Stimulated activated CD8-positive, alpha-beta memory T cell treated with anti-CD3 and anti-CD28 coated beads, Interleukin-2, amount 100 ng/mL, for 1 hour (primary cell): ENCODE data around the gene POC1A.
"Not testable (repeated sequence)": the region's sequence is repeated elsewhere in the genome, so short reads cannot be mapped to it uniquely, and the experiment has no call there.

Experiments
- DNase-seq, 2 donors: peaks; one replicate each; pipeline ENCODE4 v3.0.0-alpha.2; 2020; ENCODE audit warnings: low read depth in 2 of 2

The POC1A gene

DNA sequence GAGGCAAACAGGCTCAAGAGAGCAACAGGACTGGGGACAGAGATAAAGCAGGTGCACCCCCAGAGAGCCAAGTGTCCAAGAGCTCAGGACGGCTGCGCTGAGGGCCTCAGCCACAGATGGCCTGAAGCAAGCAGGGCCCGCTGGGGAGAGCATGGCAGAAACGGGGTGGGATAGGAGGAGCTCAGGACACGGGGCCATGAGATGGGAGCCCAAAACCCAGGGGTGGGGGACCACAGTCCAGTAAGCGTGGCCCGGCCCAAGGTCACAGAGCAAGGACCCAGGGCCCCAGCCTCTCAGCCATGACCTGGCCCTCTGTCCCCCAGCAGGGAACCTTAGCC is 107.4 kb downstream of the POC1A start:
- DNase-seq: no peak

DNA sequence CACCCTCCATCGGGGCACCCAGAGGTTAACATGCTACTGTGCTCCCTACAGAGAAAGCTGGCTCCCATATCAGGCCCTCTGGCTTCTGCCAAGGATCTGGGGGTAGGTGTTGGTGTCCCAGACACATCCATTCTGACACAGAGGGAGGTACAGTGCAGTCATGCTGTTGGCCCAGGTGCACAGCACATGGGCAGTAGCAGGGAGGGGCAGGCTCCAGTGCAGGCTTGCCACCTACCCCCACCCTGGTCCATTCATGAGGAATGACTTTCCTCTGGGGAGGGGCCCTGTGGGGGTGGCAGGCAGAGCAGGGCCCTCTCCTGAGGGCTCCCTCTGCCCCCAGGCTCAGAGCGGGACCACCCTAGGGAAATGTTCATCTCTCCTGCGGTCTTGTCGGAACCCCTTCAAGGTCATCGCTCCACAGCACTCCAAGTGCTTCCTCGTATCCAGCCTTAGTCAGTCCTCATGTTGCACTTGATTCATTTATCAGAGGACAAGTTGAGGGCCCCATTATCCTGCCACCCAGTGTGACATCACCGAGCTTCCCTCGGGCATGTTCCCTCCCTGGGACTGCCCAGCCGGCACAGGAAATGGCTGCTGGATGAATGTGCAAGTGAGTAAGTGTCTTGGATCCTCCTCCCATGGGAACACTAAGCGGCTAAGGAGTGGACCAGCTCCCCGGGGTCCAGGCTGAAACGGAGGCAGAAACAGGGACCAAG is 107.9 kb downstream of the POC1A start:
- no peak for DNase-seq

DNA sequence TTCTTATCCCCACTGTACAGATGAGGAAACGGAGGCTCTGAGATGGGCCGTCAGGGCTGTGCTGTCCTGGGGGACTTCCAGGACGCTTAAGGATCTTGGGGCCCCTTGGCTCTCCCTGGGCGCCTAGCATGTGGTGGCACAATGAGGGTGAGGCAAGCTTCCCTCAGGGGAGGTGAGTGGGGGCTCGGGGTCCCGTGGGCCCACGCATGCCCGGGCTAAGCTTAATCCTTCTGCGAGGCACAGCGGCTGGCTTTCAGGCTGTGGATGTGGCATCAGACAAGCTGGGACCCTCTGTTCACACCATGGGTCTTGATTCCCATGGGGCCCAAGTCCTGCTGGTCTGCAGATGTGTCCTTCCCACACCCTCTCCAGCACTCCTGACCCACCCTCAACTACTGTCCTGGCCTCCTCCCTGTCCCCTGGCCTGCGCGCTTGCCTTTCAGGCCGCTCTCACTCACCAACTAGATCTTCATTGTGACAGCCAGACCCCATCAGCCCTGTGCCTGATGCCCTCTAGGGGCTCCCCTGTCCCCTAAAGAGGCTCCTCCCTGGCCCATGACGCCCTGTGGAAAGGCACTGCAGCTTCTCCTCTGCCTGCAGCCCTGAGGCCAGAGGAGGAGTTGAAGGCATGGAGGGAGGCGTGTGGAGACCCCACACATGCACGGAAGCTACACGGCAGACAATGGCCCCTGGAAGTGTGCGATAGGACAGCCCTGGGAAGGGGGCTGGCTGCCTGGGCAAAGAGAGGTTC is 109.2 kb downstream of the POC1A start:
- no peak for DNase-seq

DNA sequence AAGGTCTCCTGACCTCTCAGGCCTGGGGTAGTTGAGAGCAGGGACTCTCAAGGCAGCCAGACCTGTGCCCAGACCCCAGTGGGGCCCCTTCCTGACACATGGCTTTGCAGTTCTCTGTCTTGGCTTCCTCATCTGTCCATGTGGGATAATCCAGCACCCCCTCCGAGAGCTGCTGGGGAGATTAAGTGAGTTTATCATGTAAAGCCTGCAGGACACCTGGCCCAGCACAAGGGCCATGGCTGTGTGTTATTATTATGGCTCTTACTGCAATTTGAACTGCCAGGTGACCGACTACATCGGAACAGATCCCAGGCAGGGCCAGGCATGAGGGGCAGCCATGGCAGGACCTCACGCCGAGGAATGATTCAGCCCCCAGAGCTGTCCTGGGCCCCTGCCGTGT is 110.5 kb downstream of the POC1A start:
- no peak for DNase-seq

DNA sequence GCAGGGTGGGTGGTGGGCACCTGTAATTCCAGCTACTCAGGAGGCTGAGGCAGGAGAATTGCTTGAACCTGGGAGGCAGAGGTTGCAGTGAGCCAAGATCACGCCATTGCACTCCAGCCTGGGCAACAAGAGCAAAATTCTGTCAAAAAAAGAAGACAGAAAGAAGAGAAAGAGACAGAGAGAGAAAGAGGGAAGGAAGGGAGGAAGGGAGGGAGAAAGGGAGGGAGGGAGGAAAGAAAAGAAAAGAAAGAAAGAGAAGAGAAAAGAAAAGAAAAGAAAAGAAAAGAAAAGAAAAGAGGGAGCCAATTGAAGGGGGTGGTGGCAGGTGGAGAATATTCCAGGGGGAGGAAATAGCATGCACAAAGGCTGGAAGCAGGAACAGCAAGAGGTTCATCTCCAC is 111.2 kb downstream of the POC1A start:
- not testable (repeated sequence) for DNase-seq

DNA sequence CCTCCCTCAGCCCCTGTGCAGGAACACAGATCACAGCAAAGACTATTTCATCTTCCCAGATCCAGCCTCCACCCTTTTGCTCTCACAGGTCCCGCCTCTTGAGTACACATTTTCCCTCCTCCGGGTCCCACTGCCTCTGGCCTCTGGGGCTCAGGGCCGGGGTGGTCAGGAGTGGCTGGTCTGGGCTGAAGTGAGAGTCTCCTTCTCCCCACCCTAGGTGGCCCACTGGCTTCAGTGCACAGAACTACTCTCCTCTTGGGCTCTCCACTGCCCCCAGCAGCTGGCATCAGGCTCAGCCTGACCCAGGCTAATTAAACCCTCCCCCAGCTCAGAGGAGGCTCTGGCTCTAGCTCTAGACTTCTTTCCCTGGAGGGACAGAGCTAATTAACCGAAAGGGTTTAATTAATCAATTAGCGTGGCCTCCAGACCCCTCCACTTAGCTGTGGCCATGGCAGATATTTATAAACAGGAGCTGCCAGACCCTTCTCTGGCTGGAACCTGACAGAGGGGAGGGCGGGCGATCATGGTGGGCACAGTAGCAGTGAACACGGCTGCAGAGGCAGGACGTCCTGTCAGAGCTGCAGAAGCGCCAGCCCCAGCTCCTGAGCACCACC is 113.0 kb downstream of the POC1A start:
- no peak for DNase-seq

DNA sequence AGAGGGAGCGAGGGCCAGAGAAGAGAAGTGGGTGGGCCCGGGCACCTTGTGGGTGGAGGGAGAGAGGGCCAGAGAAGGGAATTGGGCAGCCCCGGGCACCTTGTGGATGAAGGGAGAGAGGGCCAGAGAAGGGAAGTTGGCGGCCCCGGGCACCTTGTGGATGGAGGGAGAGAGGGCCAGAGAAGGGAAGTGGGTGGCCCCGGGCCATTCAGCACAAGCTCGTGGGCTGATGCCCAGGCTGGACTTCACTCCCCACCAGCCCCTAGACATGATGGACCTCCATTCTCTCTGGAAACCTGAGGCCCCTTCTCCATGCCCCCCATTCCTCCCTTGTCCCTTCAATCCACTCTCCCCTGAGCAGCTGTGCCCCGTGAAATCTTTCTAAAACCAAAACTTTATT is 113.6 kb downstream of the POC1A start:
- DNase-seq: no peak

DNA sequence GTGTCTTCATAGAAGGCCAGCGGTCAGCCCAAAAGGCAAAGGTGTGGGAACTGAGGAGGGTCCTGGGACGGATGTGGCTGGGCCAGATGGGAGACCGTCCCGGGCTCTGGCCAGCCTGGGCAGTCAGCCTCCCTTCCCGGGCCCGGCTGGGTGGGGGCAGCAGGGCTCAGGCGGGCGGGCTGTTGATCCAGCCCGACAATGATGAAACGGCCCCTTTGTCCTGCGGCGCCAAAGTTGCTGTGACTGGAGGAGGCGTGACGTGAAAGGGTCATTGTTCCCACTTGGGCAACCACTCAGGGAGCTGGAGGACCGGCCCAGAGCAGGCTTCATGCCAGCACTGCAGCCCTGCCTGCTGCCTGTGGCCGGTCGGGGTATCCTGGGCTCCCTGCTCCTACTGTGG is 114.4 kb downstream of the POC1A start:
- DNase-seq: no peak

DNA sequence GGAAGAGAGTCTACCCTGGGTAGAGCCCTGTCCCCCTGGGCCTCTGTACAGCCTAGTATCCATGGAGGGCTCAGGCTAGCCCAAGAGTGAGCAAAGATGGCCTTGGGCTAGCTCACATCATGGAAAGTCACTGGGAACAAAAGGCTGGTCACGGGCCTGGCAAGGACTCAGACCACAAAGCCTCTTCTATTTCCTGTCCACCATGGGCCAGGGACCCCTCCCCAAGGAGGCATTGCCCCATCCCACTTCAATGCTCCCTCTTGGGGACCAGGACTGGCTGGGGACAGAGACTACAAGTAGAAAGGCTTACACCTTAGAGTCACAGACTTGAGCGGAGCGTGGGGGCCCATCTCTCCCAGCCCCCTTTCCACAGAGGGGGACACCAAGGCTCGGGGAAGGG is 114.8 kb downstream of the POC1A start:
- no peak for DNase-seq

DNA sequence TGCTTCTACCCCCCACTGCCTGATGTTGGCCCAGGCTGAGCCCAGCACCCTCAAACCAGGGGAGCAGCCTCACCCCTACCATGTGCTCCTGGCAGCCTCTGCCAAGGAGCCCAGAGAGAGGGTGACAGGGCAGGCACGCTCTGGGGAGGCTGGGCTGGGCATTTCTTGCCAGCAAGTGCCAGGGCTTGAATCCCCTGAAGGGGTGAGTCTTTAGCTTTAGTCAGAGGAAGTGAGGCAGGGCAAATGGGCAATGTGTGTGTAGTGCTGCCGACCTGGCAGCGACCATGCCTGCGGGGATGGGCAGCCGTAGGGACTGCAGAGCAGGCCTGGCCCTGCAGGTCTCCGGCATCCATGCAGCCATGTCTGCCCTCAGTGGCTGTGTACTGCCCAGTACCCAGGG is 116.0 kb downstream of the POC1A start:
- no peak for DNase-seq

DNA sequence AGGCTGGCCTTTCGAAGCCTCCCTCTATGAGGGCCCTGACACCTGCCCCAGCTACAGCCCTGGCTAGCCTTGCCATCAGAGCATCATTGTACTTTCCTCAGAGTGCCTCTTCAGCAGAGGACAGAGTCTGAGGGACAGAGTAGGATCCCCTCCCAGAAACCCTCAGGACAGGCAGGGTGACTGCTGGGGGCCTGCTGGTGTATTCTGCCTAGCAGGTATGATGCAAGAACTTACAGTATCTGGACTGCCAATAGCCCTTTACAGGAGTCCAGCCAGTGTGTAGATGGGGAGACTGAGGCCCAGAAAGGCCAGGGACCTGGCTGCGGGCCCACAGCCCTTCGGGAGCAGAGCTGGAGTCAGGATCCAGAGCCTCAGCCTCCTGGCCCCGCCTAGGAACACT is 116.9 kb downstream of the POC1A start:
- DNase-seq: no peak

DNA sequence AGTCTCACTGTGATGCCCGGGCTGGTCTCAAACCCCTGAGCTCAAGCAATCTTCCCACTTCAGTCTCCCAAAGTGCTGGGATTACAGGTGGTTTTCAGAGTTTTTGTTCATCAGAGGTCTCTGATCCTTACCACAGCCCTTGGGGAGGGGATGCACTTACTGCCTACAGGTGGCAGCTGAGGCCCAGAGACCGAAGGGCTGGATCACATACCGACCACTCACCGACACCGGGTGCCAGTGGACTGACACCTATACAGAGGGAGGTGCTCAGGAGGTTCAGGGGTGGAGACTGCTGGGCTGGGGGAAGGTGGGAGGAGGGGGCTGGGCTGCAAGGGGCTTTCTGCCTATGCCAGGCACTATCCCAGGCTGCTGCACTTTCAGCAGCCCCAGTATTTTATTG is 117.4 kb downstream of the POC1A start:
- DNase-seq: no peak

DNA sequence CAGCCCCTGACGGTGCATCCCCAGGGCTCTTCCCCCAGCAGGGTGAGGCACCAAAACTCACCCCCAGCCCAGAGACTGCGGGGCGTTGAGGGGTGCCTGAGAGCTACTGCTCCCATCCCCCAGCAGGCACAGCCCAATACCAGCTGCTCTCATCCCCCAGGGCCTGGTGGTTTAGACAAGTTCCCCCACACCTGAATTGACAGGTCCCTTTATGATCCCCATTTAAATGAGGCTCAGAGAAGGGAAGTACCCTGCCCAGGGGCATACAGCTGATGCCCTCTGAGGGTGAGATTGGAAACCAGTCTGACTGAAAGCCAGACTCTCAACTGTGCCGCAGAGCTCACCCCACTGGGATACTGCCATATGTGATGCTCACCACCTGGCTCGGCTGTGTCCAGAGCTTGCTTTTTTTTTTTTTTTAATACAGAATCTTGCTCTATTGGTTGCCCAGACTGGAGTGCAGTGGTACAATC is 118.0 kb downstream of the POC1A start:
- DNase-seq: no peak

DNA sequence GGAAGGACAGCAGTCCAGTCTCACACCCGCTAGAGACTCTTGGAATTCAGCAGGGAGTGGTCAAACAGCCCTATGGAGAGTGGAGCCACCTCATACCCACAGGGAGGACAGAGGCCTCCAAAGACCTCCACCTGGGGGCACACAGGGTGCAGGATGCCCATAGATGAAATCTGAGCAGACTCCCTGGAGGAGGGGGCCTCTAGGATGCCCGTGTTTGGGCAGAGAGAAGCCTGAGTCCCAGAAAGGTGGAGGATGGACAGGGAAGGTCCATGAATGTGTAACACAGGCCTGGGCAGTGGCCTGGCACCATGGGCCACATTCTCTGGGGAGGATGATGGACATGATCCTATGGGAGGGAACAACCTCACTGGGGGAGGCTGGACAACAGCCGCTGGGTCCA is 119.6 kb downstream of the POC1A start:
- no peak for DNase-seq

DNA sequence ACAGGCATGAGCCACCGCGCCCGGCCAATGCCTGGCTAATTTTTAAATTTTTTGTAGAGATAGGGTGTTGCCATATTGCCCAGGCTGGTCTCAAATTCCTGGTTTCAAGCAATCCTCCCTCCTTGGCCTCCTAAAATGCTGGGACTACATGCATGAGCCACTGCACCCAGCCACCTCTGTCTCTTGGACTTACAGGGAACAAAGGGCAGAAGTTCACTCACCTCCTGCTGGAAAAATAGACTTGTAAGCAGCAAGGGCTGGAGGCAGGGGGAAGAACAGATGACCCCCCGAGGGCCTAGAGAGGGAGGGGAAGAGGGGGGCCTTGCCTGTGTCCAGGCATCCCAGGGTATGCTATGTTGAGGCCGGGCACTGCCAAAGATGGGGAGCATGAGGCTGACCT is 120.0 kb downstream of the POC1A start:
- DNase-seq: no peak

DNA sequence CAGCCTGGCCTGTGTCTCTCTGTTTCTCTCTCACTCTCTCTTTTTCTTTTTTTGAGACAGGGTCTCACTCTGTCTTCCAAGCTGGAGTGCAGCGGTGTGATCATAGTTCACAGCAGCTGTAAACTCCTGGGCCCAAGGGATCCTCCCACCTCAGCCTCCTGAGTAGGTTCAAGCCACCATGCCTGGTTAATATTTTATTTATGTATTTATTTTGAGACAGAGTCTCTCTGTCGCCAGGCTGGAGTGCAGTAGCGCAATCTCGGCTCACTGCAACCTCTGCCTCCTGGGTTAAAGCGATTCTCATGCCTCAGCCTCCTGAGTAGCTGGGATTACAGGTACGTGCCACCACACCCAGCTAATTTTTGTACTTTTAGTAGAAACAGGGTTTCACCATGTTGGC is 120.5 kb downstream of the POC1A start:
- DNase-seq: not testable (repeated sequence)

DNA sequence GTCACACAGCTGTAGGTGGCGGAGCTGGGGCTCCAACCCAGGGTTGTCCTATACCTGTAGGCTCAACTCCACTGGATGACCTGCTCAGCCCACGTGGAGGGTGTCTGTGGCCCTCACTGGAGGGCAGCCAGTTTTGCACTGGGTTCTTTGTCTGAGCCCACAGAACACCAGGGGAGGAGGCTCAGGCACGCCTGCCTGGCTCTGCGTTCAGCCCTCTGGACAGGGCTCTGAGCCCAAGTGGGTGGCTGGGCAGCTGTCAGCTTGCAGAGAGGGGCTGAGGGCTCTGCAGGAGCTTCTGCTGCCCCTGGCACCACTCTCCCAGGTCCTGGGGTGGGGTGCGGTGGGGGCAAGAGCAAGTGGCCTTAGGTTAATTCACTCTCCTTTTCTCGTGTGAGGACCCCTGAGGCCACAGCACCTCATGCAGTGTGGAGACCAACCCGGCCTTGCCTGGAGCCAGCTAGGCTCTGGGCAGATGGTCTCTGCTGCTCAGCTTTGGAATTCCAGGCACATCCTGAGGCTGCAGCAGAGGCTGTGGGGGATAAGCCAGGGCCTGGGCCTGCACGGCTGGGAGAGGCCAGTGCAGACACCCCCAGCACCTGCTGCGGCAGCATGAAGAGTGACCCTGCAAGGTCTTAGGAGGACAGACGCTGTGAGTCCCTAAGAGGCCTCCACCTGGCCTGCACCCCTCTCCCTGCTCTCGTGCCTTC is 121.4 kb downstream of the POC1A start:
- DNase-seq: no peak

DNA sequence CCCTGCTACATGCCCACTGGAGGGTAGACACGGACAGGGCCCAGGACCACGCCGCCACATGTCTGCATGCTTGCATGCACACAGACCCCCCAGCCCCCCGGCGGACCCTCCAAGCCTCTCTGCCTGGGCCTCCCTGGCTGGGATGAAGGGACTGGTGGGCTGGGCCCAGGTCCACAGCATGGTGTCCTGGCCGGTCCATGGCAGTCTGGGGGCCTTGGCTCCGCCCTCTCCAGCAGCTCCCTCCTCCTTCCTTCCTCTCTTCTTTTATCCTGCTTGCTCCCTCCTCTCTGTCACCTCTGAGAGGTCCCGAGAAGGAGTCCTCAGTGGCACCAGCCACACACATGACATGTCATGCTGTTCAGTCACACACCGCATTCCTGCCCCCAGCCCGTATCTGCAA is 122.3 kb downstream of the POC1A start:
- DNase-seq: no peak

DNA sequence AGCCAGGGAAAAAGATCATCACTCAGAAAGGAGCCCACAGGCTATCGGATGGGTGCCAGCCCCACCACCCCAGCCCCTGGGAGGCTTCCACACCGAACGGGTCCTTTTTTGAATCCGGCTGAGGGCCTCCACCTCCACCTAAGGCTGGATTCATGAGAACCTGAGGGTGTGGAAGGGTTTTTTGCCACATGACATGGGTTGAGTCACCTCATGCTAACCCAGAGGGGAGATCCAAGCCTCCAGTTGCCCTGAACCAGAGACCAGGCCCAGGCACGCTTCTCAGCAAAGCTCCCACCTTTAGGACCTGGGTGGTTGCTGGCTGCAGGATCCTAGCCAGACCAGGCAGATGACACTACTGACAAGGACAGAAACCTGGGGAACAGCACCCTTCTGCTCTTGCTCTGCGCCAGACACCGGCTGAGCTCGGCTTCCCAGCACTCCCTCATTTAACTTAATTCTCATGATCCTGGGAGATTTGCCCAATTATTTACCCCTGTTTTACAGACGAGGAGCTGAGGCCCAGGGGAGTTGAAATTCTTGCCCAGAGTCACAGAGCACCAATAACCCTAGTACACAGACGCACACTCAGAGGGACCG is 123.4 kb downstream of the POC1A start:
- no peak for DNase-seq

DNA sequence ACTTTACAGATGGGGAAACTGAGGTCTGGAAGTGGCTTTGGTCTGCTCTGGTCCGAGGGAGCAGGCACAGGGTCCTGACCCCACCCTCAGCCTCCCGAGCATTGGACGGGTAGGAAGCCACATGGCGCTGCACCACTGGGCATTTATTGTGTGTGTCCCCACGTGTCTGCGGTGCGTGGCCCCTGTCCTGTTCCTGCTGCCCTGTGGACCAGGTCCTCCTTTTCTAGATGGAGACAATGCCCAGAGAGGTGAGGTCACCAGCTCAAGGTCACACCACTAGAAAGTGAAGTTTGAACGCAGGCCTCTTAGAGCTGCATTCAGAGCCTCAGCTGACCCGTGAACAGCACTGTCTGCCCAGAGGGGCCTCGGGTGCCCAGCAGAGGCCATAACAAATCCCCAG is 124.7 kb downstream of the POC1A start:
- no peak for DNase-seq

DNA sequence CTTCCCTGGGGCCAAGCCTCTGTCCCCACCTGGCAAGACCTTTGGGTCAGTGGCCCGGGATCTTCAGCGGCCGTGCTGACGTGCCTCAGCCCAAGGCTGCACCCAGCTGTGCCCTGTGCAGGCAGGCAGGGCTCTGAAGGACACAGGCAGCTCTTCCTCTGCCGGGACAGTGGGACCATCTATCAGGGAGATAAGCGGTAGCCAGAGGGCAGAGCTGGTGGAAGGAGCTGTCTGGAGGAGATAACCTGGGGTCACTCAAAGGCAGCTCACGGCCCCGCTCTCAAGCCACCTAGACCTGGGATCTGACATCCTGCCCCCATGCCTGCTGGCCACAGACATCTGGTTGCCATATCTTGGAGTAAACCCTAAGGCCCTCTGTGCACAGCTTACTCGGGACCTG is 125.2 kb downstream of the POC1A start:
- no peak for DNase-seq

DNA sequence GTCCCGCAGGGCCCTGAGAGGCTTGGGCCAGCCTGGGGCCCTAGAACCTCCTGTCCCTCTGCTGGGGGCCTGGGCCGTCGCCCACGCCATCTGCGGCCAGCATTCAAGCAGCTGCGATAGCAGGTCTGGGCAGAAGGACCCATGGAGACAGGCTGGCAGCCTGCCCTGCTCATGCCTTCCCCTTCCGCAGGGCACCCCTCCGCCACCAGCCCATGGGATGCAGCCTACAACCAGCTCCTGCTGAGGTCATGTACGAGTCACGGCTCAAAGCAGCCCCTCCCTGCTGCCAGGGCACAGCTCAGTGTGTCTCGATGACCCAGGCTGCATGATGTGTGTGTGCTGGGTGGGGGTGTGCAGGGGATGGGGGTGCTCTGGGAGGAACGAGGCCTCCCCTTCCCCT is 125.7 kb downstream of the POC1A start:
- DNase-seq: no peak
